ENCODE measurements around the gene KPNB1.
"Not testable (repeated sequence)": the region's sequence is repeated elsewhere in the genome, so short reads cannot be mapped to it uniquely, and the experiment has no call there.

KPNB1 gene

DNA sequence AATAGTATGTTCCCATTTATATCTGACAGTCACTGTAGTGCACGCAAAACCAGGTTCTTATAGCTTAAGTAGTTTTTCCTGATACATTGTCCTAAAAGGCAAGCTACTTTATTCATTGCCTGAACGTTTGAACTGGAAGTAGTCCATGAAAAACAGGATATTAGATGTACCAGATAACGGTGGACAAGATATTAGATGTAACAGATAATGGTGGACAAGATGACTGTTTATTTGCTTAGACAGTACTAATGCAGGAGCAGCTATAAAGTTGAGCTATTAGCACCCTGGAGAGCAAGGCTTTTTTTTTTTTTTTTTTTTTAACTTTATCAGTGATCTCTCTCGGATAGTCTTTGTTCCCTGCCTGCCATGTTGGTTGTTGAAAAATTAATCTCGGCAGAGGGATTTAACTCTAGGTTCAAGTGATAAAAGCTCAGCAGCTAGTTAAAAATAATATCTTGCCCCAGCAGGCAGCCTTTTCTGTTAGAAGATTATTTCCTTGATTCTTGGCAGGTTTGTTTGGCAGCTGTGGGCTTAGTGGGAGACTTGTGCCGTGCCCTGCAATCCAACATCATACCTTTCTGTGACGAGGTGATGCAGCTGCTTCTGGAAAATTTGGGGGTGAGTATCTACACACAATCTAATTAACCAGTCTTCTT is 26.9 kb downstream of the KPNB1 start:
- no peak for DNase-seq (ENCODE audit: low read depth, low spot score)

DNA sequence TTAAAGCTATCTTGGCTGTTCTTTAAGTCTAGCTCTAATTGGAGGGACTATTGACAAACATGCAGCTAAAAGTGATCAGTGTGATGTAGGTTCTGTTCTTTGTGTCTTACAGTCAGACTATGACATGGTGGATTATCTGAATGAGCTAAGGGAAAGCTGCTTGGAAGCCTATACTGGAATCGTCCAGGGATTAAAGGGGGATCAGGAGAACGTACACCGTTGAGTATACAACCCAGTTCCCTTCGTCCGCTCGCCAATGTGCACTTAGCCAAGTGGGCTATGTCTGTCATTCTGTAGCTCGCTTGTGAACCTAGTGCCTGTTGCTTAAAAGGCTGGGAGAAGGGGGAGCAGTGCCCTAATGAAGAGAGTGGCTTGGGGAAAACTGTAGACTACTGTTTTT is 28.5 kb downstream of the KPNB1 start:
- no peak for DNase-seq (ENCODE audit: low read depth, low spot score)

DNA sequence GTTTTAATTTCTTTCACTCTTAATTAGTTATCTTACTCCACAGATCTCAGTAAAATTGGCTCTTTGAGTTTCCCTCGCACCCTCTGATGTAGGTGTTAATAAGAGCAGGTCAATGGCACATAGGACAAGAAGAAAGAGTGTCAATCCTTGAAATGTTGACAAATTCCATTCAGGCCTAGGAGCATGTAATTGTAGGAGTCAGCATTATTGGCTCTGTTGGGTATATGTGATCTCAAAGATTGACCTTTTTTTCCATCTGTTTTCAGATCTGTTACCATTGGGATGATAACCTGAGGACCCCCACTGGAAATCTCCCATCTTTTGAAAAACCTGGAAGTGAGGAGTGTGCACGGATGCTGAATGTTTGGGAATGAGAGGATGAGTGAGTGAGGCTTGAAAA is 32.4 kb downstream of the KPNB1 start:
- DNase-seq (ENCODE audit: low read depth, low spot score): no peak

DNA sequence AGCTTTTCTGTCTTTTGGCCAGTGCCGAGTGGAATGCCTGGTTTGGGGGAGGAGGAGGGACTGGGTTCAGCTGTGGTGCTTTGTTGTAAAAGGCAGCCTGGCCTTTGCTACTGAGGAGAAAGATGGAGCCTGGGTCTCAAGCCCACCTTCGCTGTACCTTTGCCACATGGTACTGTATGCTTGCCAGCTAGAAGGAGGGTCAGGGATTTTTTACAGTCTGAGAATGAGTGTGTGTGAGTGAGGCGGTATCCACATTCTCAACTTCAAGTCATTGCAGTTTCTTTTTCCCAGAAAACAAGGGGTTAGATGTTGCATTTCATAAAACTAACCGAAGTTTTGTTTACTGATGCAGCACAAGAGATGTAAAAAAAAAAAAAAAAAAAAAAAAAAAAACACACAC is 33.0 kb downstream of the KPNB1 start:
- DNase-seq (ENCODE audit: low read depth, low spot score): not testable (repeated sequence)

DNA sequence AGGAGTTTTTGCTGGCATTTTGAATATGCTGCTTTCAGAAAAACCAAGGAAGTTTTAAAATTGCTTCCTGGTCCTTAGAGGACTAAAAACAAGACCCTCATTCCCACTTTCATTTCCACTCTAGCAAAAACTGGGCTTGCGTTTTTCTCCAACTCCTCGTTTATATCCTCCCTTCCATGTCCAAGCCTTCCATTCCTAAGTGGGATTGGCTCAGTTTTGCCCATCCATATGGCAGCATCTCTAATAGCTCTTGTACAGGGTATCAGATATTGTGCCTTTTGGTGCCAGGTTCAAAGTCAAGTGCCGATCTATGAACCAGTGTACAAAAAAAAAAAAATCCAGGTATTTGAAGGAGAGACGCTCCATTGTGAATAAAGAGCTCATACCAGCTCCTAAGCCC is 34.3 kb downstream of the KPNB1 start:
- no peak for DNase-seq (ENCODE audit: low read depth, low spot score)

DNA sequence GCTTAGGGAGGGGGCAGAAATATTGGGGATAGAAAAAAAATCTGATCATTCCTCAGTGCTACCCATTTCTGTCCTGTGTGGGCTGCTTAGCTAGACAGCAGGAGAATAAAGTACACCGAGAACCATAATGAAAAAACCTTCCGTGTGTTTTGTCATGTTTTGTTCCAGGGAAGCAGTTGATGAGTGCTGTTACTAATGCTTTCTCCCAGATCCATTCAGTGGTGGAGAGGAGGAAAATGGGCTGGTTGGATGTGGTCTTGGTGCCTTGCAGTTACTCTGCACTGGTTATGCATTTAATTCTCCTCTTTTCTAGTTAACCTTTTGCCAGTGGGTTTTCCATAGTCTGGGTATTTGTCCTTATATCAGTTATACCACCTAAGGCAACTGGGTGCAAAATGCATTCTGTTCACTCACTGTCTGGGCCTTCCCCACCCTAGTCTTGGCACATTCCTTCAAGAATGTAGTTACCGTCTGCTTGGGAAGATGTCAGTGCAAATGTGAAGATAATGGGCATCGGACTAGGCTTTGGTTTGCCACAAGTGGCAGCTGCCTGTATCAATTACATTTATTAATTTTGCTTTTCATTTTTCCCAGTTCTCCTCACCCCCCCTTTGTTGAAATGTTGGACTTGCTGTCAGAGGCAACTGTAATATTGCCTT is 34.9 kb downstream of the KPNB1 start:
- no peak for DNase-seq (ENCODE audit: low read depth, low spot score)

DNA sequence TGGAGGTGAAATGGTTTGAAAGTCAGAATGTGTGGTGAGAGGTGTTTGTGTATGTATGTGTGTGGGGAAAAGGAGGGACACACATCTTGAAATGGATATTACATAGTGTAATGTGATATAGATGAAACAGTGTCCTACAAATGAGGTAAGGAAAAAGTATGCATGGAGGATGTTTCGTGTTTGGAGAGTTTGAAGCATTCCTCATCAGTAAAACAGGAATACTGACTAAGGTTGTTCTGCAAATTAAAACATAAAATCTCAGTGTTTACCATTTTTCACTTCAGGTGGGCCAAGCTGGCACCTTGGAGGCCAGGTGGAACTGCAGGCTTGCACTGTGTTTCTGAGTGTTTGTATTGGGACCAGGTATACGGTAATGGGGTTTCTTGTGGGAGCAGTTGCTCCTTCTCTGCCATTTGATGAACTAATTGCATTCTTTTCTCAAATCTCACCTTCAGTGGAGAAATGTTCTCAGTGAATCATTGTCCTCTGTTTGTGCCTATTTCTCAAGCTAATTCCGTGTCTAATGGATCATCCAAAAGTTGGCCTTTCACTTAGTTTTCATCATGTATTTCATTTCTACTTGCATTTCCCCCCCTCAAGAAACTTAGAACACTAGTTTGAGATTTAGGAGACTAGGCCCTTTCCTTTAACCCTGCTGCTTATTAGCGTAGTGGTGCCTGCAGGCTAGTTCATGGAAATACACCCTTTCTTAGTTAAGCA is 36.0 kb downstream of the KPNB1 start:
- no peak for DNase-seq (ENCODE audit: low read depth, low spot score)

DNA sequence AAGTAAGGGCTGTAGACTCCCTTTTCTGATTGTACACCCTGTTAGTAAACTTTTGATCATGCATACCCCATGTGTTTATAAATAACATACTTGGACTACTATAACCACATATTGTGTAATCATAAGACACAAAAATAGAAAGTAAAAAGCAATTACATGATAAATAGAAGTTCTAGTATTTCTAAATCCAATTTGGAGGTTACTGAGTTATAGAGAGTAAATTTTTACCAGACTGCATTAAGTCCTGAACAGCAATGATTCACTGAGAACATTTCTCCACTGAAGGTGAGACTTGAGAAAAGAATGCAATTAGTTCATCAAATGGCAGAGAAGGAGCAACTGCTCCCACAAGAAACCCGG is 36.5 kb downstream of the KPNB1 start:
- DNase-seq (ENCODE audit: low read depth, low spot score): no peak

DNA sequence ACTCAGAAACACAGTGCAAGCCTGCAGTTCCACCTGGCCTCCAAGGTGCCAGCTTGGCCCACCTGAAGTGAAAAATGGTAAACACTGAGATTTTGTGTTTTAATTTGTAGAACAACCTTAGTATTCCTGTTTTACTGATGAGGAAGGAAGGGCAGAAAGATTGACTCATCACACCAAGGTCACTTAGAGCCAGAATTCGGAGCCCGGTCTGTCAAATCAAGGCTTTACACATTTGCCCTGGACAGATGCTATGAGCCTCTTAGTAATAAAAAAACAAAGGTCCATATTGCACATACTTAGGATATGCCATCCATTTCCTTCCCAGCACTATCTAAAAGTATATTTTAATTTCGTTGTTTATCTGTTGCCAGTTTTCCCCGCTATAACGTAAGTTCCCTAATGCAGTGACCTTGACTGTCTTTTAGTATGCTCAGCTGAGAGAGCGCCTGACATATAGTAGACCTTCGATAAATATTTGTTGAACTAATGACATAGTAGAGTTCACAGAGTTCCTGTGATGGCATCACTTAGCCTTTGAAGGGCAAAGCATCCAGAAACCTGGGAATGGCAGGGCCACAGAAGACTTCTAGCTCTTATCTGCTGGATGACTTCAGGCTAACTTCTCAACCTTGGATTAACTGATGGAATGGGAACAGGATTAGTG is 37.1 kb downstream of the KPNB1 start:
- no peak for DNase-seq (ENCODE audit: low read depth, low spot score)

DNA sequence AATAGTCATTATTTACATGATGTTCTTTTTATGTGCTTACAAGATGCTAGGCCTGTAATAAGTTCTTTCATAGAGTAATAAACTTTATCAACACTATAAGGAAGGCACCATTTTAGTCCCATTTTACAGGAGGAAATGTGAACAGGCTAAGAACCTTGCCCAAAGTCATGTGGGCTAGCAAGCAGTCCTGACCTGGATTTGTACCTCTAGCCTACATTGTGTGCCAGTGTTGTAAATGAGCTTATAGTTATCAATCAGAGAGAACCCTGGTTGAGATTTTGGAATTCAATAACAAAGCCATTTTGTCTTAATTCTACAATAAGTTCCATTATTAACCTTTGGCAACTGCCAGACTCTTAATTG is 37.6 kb downstream of the KPNB1 start:
- no peak for DNase-seq (ENCODE audit: low read depth, low spot score)

DNA sequence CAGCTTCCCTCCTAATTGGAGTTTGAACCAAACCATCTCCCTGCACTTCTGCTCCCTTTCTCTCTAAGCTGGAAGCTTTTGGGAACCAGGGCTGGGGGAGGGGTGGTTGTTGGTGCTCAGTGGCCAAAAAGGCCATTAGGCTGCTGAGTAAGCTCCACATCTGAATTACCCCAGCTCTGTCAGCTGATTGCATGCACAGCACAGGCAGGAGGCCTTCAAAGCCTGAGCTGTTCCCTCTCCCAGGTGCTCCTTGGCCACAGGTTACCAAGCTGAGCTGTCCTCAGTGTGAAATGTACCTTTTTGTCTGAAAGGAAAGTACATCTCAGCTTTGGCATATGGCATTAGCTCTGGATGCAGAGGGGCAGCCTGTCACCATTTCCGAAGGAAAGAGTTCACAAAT is 38.0 kb downstream of the KPNB1 start:
- DNase-seq (ENCODE audit: low read depth, low spot score): no peak

DNA sequence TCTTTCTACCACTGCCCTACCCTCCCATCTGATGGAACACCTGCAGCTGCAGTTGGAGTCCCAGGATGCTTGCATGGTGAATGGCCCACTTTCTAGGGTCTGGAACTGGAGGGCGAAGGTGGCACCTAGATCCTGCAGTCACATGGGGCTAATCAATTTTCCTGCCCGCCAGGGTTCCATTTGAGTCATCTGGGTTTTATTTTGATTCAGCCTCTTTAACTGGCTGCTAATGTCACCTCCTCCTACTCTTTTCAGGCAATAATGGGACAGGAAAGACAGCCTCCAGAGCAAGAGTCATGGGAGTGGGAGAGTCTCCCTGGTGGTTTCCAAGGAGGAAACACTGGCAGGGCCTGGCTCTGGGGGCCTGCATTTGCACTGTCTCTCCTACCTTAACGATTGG is 40.4 kb downstream of the KPNB1 start:
- DNase-seq (ENCODE audit: low read depth, low spot score): no peak

DNA sequence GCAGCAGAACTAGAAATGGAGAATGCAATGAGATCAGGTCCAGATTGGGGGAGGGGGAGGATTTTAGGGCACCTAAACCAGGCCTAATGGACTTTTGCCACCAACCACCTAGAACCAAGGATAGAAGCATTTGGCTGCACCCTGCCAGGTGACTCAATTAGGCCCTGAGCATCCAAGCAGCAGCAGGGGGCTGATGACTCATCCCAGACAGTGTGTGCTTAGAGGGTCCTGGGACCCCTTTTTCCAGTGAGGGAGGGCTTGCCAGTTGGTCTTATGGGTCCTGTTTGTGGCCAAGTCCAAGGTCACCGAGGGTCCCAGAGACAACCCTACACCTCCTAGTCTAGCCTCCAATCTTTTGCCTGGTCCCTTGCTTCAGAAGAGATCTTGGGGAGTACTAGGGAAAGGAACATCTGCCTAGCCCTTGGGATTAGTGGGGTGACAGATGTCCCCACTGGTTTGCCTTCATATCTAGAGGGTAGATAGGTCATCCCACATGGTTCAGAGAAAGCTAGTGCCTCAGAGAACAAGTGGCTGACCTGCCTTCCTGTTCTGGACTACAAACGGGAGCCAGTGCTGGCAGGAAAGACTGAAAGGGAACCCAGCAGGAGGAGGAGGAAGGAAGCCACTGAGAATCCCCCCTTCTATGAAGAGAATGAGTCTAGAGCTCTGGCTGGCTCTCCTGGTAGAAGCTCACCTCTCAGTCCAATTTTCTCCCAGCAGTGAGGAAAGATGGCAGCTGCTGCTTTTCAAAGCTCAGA is 42.6 kb downstream of the KPNB1 start:
- DNase-seq (ENCODE audit: low read depth, low spot score): no peak

DNA sequence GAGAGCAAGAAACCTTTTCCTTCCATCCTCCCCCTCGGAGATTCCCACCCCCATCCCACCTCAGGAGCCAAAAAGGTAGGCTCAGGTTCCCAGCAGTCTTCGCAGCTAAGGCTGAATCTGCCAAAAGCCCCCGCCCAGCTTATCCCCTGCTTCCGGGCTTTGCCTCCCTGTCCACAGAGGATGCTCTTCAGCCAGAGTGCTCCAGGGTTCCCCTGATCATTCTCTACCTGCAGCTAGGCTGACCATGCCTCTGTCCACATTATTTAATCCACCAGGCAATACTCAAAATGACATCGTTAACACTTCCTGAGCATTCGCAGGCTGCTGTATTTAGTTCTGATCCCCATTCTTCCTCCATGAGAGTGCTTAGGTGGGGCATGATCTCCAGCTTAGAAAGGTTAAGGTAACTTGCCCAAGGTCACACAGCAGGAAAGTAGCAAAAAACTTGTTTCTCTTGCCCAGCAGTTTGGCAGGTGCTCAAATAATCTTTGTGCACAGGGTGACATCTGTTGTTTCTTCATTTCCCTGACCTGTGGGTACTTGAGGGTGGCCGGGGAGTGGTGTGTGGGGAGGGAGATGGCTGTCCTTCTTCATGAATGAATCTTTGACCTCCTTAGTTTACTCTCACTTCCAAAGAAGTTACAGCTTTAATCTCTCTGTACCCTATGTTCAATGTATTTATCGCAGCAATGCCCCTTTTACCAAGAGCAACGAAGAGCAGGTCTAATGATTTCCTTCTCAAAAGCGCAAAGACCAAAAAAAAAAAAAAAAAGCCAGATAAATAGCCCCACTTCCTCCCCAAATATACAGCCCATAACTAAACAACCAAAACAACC is 43.4 kb downstream of the KPNB1 start:
- no peak for DNase-seq (ENCODE audit: low read depth, low spot score)

DNA sequence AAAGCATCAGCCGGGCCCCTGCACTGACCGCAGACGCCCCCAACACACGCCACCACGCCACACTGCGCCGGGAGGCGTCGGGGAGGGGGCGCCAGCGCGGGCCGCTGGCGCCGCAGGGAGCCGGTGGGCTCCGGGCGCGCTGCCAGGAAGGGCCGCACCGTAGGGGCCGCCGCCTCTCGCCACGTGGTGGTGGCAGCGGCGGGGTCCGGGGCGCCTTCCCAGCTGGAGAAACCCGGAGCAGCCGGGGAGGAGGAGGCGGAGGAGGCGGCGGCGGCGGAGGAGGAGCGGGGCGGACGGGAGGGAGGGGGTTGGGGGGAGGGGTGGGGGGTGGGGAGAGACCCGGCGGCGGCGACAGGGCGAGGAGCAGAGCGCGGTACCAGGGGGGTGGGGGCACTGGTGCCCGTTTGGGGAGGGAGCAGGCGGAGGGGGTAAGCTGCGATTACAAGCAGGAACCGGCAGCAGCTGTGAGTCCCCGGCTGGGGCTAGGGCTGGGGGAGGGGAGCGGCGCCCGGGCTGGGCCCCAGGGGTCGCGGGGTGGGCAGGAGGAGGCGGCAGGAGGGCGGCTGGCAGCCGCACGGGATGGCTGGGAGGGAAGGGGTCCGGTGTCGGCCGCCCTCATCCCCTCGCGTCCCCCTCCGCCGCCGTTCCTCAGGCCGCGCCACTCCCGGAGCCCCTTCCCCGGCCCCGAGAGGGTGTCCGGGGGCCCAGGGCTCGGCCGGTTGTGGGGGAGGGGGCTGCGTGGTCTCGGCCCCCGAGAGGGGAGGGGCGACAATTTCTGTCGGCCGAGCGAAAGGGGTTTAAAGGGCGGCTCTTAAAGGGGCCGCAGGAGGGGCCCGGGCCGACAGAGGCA is 44.2 kb downstream of the KPNB1 start, which contains the start of gene TBKBP1:
Gene TBKBP1 (plus strand): TSS at position 431 of the 850 bp plus-strand sequence. CDS start 1,952 bp downstream, outside the sequence.
- peak; percentile 63 for DNase-seq (ENCODE audit: low read depth, low spot score)

DNA sequence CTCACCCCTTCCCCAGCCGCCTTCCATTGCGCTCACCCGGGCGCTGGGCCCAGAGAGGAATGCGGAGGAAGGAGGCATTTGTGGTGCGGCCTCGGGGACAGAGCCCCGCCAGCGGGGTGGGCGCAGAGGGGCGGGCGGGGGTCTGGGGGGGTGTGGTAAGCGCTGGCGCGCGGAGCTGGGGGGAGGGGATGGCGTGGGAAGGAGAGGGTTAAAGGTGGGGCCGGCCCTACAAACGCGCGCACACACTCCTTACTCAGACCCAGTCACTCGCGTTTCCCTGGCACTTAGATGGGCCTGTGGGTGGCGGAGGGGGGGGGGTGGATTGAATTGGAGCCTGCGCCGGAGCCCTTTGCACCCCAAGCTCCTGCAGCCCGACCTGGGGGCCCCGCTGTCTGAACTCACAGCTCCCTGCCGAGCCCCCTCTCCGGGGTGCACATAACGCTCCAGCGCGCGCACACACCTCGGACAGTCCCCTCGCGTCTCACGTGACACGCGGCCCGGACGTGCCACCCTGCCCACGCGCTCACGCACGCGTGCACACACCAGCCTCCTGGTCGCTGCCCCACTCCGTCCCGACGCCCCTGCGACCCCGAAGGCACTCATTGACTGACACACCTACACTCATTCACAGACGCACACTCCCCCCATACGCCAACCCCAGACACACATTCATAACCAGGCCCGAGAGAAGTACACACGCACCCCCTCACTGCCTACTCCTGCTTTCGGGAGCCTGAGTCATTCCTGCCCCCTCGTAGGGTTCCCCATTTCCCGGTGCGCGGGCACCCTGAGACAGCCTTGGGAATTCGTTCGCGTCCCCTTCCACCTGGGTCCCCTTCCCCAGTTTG is 45.1 kb downstream of the KPNB1 start:
- no peak for DNase-seq (ENCODE audit: low read depth, low spot score)

DNA sequence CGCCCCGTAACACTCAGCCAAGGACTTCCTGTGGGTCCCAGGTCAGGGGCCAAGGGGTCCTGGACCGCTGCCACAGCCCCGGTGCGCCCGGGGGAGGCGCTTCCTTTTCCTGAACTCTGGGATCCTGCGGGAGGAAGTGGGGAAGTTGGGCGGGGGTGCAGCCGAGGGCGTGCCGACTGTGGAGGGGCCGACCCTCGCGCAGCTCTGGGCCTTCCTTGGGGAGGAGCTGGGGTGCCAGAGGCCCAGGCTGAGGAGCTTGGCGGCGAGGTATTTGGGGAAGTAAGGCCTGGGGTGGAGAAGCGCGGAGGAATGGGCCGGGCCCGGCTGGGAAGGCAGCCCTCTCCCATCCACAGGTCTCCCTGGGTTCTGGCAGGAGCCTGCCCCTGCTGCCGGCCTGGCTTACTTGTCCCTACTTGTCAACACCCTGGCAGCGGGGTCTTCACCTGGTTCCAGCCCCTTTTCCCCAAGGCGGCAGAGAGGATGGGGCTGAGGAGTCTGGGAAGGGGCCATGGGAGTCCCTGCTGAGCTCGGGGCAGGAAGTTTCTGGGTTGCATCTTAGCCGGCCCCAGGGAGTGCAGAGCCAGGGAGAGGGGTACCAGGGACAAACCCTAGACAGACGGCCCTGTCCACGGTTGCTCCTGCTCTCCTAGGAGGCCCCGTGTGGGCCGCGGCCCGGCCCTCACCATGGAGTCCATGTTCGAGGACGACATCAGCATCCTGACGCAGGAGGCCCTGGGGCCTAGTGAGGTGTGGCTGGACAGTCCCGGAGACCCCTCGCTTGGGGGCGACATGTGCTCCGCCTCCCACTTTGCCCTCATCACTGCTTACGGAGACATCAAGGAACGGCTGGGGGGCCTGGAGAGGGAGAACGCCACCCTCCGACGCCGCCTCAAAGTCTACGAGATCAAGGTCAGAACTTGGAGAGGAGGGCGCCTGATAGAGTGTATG is 46.0 kb downstream of the KPNB1 start:
- DNase-seq (ENCODE audit: low read depth, low spot score): no peak

Measured in iPS DF 19.7 (cell line).